Glutamatergic neuron (in vitro differentiated cells): ENCODE measurements around the gene PARP3. TPM values are rescaled to one million over a fixed set of nuclear protein-coding genes. Genes with fewer than 3 reads are reported as not detected.

Source experiments
- DNase-seq: peaks from one replicate; pipeline ENCODE4 v3.0.0; 2022
- H3K27ac Mint-ChIP-seq: one replicate; pipeline ENCODE4 v1.8.0; 2020; ENCODE audit warnings: mild to moderate bottlenecking, mixed read lengths, inconsistent platforms; ENCODE audit not compliant: unreplicated experiment
- H3K27me3 Mint-ChIP-seq: one replicate; pipeline ENCODE4 v1.8.0; 2020; ENCODE audit warnings: mild to moderate bottlenecking, moderate library complexity, mixed read lengths, inconsistent platforms; ENCODE audit not compliant: unreplicated experiment
- H3K36me3 Mint-ChIP-seq: one replicate; pipeline ENCODE4 v1.8.0; 2020; ENCODE audit warnings: mild to moderate bottlenecking, mixed read lengths, inconsistent platforms; ENCODE audit not compliant: unreplicated experiment
- H3K4me1 Mint-ChIP-seq: one replicate; pipeline ENCODE4 v1.8.0; 2020; ENCODE audit warnings: mild to moderate bottlenecking, low read depth, mixed read lengths, inconsistent platforms; ENCODE audit not compliant: unreplicated experiment
- H3K4me3 Mint-ChIP-seq: one replicate; pipeline ENCODE4 v1.8.0; 2020; ENCODE audit warnings: mild to moderate bottlenecking, mixed read lengths, inconsistent platforms; ENCODE audit not compliant: unreplicated experiment
- H3K9me3 Mint-ChIP-seq: one replicate; pipeline ENCODE4 v1.8.0; 2020; ENCODE audit warnings: mild to moderate bottlenecking, moderate library complexity, mixed read lengths, inconsistent platforms; ENCODE audit not compliant: unreplicated experiment
- CTCF ChIP-seq: fragments of 200-600 bp; sonication (generic); IDR thresholded peaks from one replicate; pipeline ENCODE4 v1.5.0; 2021; ENCODE audit not compliant: partially characterized antibody, unreplicated experiment
- total RNA-seq: library from RNA; stranded (reverse); fragmentation: NEBNext Ultra II Directional; extraction: Animal tissue kit (Norgen Biotek cat#: 25700); gene quantifications from one replicate; pipeline ENCODE4 v1.2.1, GENCODE V29; 2021; ENCODE audit not compliant: unreplicated experiment

Gene PARP3
- total RNA-seq, 1 donor from 2014 or later, result 3.8 TPM

- peaks cover 14% of the 10 kb centered on the region for H3K36me3 Mint-ChIP-seq
These were observed 23.9 kb downstream of the PARP3 start for GRCh38 chr3:51966016-51966415.

GRCh38 chr3:51966486-51966885 lies 24.3 kb downstream of the PARP3 start:
- peaks cover 36% of the 10 kb centered on the region for H3K27me3 Mint-ChIP-seq
- H3K27ac Mint-ChIP-seq, result peak overlapping the region; percentile 100
- DNase-seq, result peak; percentile 49
- H3K4me1 Mint-ChIP-seq, result peaks cover 33% of the 10 kb centered on the region
- TF ChIP-seq CTCF, result no peak
- H3K9me3 Mint-ChIP-seq, result peaks cover 43% of the 10 kb centered on the region
- peaks cover 14% of the 10 kb centered on the region for H3K36me3 Mint-ChIP-seq
- peak overlapping the region; percentile 98 for H3K4me3 Mint-ChIP-seq

More at GRCh38 chr3:51966016-51966415, 23.9 kb downstream of the PARP3 start:
- Mint-ChIP-seq H3K4me3 (peak overlapping the region; percentile 98), H3K27me3 (peaks cover 36% of the 10 kb centered on the region), H3K9me3 (peaks cover 48% of the 10 kb centered on the region), H3K4me1 (peaks cover 38% of the 10 kb centered on the region), H3K27ac (peak overlapping the region; percentile 100)
- DNase-seq, result no peak
- TF ChIP-seq CTCF, result no peak

- peaks cover 14% of the 10 kb centered on the region for H3K36me3 Mint-ChIP-seq
- peak overlapping the region; percentile 98 for H3K4me3 Mint-ChIP-seq
- H3K27me3 Mint-ChIP-seq, result peaks cover 32% of the 10 kb centered on the region
- no peak for TF ChIP-seq CTCF
- peaks cover 40% of the 10 kb centered on the region for H3K9me3 Mint-ChIP-seq
- H3K4me1 Mint-ChIP-seq, result peaks cover 29% of the 10 kb centered on the region
- DNase-seq, result no peak
- peak overlapping the region; percentile 100 for H3K27ac Mint-ChIP-seq
These were observed 24.8 kb downstream of the PARP3 start for GRCh38 chr3:51966922-51967383.

GRCh38 chr3:51967384-51968169 lies 25.4 kb downstream of the PARP3 start, which contains the start of gene PCBP4:
PCBP4 (minus strand) TSS chr3:51967454; CDS start chr3:51961240, 6,214 bp downstream.
- peaks cover 14% of the 10 kb centered on the region for H3K36me3 Mint-ChIP-seq
- peaks cover 31% of the 10 kb centered on the region for H3K27me3 Mint-ChIP-seq
- peaks cover 38% of the 10 kb centered on the region for H3K9me3 Mint-ChIP-seq
- peak within 1 kb of the TSS; percentile 100 for H3K27ac Mint-ChIP-seq
- DNase-seq, result peak; percentile 79
- peak within 1 kb of the TSS; percentile 98 for H3K4me3 Mint-ChIP-seq
- TF ChIP-seq CTCF, result no peak
- peaks cover 23% of the 10 kb centered on the region for H3K4me1 Mint-ChIP-seq
